GM19239 (cell line): Measurements from ENCODE around the gene SLFN12L.
"Not testable (repeated sequence)": the region's sequence is repeated elsewhere in the genome, so short reads cannot be mapped to it uniquely, and the experiment has no call there.

ENCODE experiments used
- DNase-seq: peaks from one replicate; pipeline ENCODE4 v3.0.0; 2011; ENCODE audit warnings: low spot score; ENCODE audit not compliant: insufficient read length
- FAIRE-seq: peaks from 2 replicates; lab custom pipeline; 2011; peaks lifted over from hg19 to GRCh38; lab: Jason Lieb, UNC

SLFN12L gene

GRCh38 chr17:35537601-35538141 is at the start of gene SLFN12L:
Gene SLFN12L, minus strand, starts transcription at chr17:35537678. Its CDS starts 15,314 bp downstream, at chr17:35522364.
- FAIRE-seq: peak; percentile 83
- DNase-seq: peak; percentile 16

GRCh38 chr17:35586569-35587073 is 49.1 kb upstream of the SLFN12L start:
- DNase-seq (no peak), FAIRE-seq (peak; percentile 60)

GRCh38 chr17:35584061-35584460 is 46.6 kb upstream of the SLFN12L start:
- FAIRE-seq (no peak), DNase-seq (no peak)

- DNase-seq (no peak), FAIRE-seq (peak; percentile 73)
Measured at GRCh38 chr17:35578929-35579432, 41.5 kb upstream of the SLFN12L start.

GRCh38 chr17:35578197-35578928 is 40.9 kb upstream of the SLFN12L start, which contains the start of gene PEX12:
Gene PEX12, minus strand, starts transcription at chr17:35578571. Its CDS starts 550 bp downstream, at chr17:35578021.
- peak; percentile 99 for FAIRE-seq

GRCh38 chr17:35577830-35578196 is 40.3 kb upstream of the SLFN12L start:
- DNase-seq (no peak), FAIRE-seq (no peak)

More at GRCh38 chr17:35578197-35578928, 40.9 kb upstream of the SLFN12L start, which contains the start of gene PEX12:
- DNase-seq: peak; percentile 62

GRCh38 chr17:35575759-35576158 is 38.3 kb upstream of the SLFN12L start:
- FAIRE-seq: no peak
- no peak for DNase-seq

GRCh38 chr17:35569405-35569804 is 31.9 kb upstream of the SLFN12L start:
- FAIRE-seq (no peak), DNase-seq (no peak)

- FAIRE-seq (peak; percentile 49), DNase-seq (no peak)
Measured at GRCh38 chr17:35568561-35568960, 31.1 kb upstream of the SLFN12L start.

GRCh38 chr17:35566968-35567367 is 29.5 kb upstream of the SLFN12L start:
- FAIRE-seq (peak; percentile 63), DNase-seq (no peak)

- not testable (repeated sequence) for DNase-seq, FAIRE-seq
Measured at GRCh38 chr17:35563181-35563580, 25.7 kb upstream of the SLFN12L start.

- FAIRE-seq (no peak), DNase-seq (no peak)
Measured at GRCh38 chr17:35560703-35561102, 23.2 kb upstream of the SLFN12L start, which contains the start of gene SLFN14. Gene SLFN14, minus strand, starts transcription at chr17:35560819. Its CDS starts 2,757 bp downstream, at chr17:35558062.

- DNase-seq (no peak), FAIRE-seq (no peak)
Measured at GRCh38 chr17:35559495-35560210, 22.2 kb upstream of the SLFN12L start.

- FAIRE-seq (no peak), DNase-seq (no peak)
Measured at GRCh38 chr17:35557353-35557752, 19.9 kb upstream of the SLFN12L start.

GRCh38 chr17:35555691-35556090 is 18.2 kb upstream of the SLFN12L start:
- DNase-seq (no peak), FAIRE-seq (no peak)

GRCh38 chr17:35554668-35555067 is 17.2 kb upstream of the SLFN12L start:
- no peak for DNase-seq
- no peak for FAIRE-seq

GRCh38 chr17:35553310-35553709 is 15.8 kb upstream of the SLFN12L start:
- DNase-seq: no peak
- FAIRE-seq: no peak

- no peak for FAIRE-seq
- no peak for DNase-seq
Measured at GRCh38 chr17:35548978-35549377, 11.5 kb upstream of the SLFN12L start.

GRCh38 chr17:35548208-35548810 is 10.8 kb upstream of the SLFN12L start:
- DNase-seq: no peak
- FAIRE-seq: no peak

- FAIRE-seq (no peak), DNase-seq (no peak)
Measured at GRCh38 chr17:35546487-35546886, 9.0 kb upstream of the SLFN12L start.
